Umbilical cord (tissue), 1 donor: Measurements from ENCODE around the gene PATE3. TPM values are rescaled to one million over a fixed set of nuclear protein-coding genes. Genes with fewer than 3 reads are reported as not detected.

ENCODE experiments used
- total RNA-seq: library from RNA; depleted of rRNA; stranded (reverse); fragments of >200 nt; gene quantifications from one replicate; pipeline ENCODE4 v1.2.3, GENCODE V29; 2014; ENCODE audit warnings: low replicate concordance; ENCODE audit not compliant: insufficient read depth

PATE3 gene
- total RNA-seq, 1 donor from 2014 or later: not detected

Other genes starting within 250 kb of the PATE3 start
- 62.4 TPM for gene EI24, start 218.7 kb upstream of the PATE3 start, total RNA-seq
- 103 TPM for gene STT3A, start 195.3 kb upstream of the PATE3 start, total RNA-seq
- 80.2 TPM for gene CHEK1, start 163.0 kb upstream of the PATE3 start, total RNA-seq
- gene ACRV1, start 107.3 kb upstream of the PATE3 start, total RNA-seq: 2.2 TPM
- gene PATE1, start 41.8 kb upstream of the PATE3 start, total RNA-seq: 0.96 TPM
- 12.5 TPM for gene PATE2, start 9.3 kb upstream of the PATE3 start, total RNA-seq
- gene PATE4, start 45.2 kb downstream of the PATE3 start, total RNA-seq: 5.3 TPM
- gene HYLS1, start 99.5 kb downstream of the PATE3 start, total RNA-seq: 12.8 TPM
- gene PUS3, start 115.1 kb downstream of the PATE3 start, total RNA-seq: 22.6 TPM
- 2.2 TPM for gene DDX25, start 116.4 kb downstream of the PATE3 start, total RNA-seq
- gene VSIG10L2, start 157.9 kb downstream of the PATE3 start, total RNA-seq: 0.24 TPM